ENCODE data around the gene ACP1.

DNA sequence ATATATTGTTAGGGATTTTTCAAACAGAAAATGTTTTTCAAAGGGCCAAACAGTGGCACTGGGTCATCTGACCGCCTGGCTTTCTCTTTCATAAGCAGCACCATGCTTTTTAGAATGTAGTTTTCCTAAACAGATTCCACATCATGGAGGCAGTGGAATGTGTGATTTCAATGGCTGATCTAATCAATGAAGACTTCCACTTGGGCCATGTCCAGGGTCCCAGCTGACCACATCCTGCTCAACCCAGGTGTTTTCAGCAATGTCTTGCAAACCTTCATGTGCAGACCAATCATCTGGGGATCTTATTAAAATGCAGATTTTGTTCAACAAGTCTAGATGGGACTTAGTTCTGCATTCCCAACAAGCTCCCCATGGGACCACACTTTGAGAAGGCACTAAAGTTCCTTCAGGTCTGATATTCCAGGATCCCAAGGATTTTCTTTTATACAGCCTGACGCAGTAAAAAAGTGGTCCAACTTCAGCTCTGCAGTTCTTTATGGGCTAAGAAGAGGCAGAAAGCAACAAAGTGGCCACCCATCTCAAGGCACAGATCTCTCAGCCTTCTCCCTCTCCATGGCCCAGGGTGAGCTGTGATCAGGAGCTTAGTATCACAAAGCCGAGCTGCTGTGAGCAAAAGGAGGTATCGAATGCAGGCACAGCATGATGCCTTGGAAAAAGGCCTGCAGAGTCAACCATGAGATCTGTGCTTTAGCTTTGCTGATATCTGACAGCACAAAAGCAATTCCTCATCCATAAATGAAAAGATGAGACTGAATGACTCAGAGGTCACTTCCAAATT lies 19.4 kb downstream of the ACP1 start:
- no peak for TF ChIP-seq POLR2A (IDR thresholded peaks at IDR 0.05; ENCODE audit: low read depth, low read length)
- TF ChIP-seq TAF1 (IDR thresholded peaks at IDR 0.05; ENCODE audit: borderline replicate concordance, low read depth, low read length): no peak
- TF ChIP-seq POLR2AphosphoS5 (IDR thresholded peaks at IDR 0.05; ENCODE audit: low read depth, low read length): no peak

Data from GM12892 (cell line).